Endodermal cell (in vitro differentiated cells): ENCODE measurements around the gene KCNK1. TPM values are rescaled to one million over a fixed set of nuclear protein-coding genes. Genes with fewer than 3 reads are reported as not detected.
"Not testable (repeated sequence)": the region's sequence is repeated elsewhere in the genome, so short reads cannot be mapped to it uniquely, and the experiment has no call there.

ENCODE experiments used
- DNase-seq: peaks from one replicate; pipeline ENCODE4 v3.0.0-alpha.2; 2017
- H3K27ac ChIP-seq: 2 replicates; pipeline ENCODE4 v1.5.1; 2013; ENCODE audit warnings: mild to moderate bottlenecking, low read depth, low read length, moderate library complexity
- H3K27me3 ChIP-seq: 2 replicates; pipeline ENCODE4 v1.6.1; 2013; ENCODE audit warnings: mild to moderate bottlenecking, low read length, moderate library complexity; ENCODE audit not compliant: insufficient read depth, control insufficient read depth, poor library complexity, severe bottlenecking
- H3K36me3 ChIP-seq: 2 replicates; pipeline ENCODE4 v1.7.0; 2013; ENCODE audit warnings: mild to moderate bottlenecking, low read length, moderate library complexity; ENCODE audit not compliant: control insufficient read depth, insufficient read depth
- H3K4me1 ChIP-seq: one replicate; pipeline ENCODE4 v1.7.0; 2013; ENCODE audit warnings: low read length; ENCODE audit not compliant: control insufficient read depth, insufficient read depth
- H3K4me3 ChIP-seq: 2 replicates; pipeline ENCODE4 v1.5.1; 2013; ENCODE audit warnings: mild to moderate bottlenecking, low read length, moderate library complexity
- H3K9ac ChIP-seq: 2 replicates; pipeline ENCODE4 v1.6.1; 2013; ENCODE audit warnings: mild to moderate bottlenecking, low read length, moderate library complexity; ENCODE audit not compliant: poor library complexity, severe bottlenecking; ENCODE audit errors: extremely low read depth
- H3K9me3 ChIP-seq: 2 replicates; pipeline ENCODE4 v1.6.1; 2013; ENCODE audit warnings: mild to moderate bottlenecking, low read length, moderate library complexity; ENCODE audit not compliant: control insufficient read depth
- H3K27ac Mint-ChIP-seq: 2 replicates; pipeline ENCODE4 v1.8.0; 2020; ENCODE audit warnings: mixed read lengths
- H3K27me3 Mint-ChIP-seq: 2 replicates; pipeline ENCODE4 v1.8.0; 2021; ENCODE audit warnings: mild to moderate bottlenecking, mixed read lengths; ENCODE audit not compliant: insufficient read depth
- H3K36me3 Mint-ChIP-seq: 2 replicates; pipeline ENCODE4 v1.8.0; 2020; ENCODE audit warnings: low read depth, mixed read lengths
- H3K4me1 Mint-ChIP-seq: 2 replicates; pipeline ENCODE4 v1.8.0; 2020; ENCODE audit warnings: mixed read lengths
- H3K4me3 Mint-ChIP-seq: 2 replicates; pipeline ENCODE4 v1.8.0; 2020; ENCODE audit warnings: mild to moderate bottlenecking, moderate library complexity, mixed read lengths
- H3K9me3 Mint-ChIP-seq: 2 replicates; pipeline ENCODE4 v1.8.0; 2020; ENCODE audit warnings: mild to moderate bottlenecking, mixed read lengths
- WGBS, 2 experiments: methylation state at CpG; one replicate each; pipeline versions ENCODE4 v1.1.5 to v1.1.7; 2013; ENCODE audit warnings: missing lambda C conversion rate in 2 of 2, mixed read lengths in 1 of 2; ENCODE audit not compliant: insufficient coverage in 1 of 2, insufficient read length in 1 of 2; 5-methylcytosine and 5-hydroxymethylcytosine counted together
- total RNA-seq, 2 donors: library from RNA; stranded (reverse); fragmentation: NEBNext Ultra II Directional in 1 of 2; extraction: Animal tissue kit (Norgen Biotek cat#: 25700) in 1 of 2; gene quantifications; 2 replicates in 1 of 2; 3 replicates in 1 of 2; pipeline ENCODE4 v1.2.1, GENCODE V29; 2021
- TF ChIP-seq, protein P1 (sequence below): fragments of 200-600 bp; sonication (generic); conservative IDR thresholded peaks from 2 replicates; pipeline ENCODE4 v1.5.0; 2021; ENCODE audit warnings: antibody characterized with exemption, mild to moderate bottlenecking

Gene KCNK1
- total RNA-seq, 2 donors from 2014 or later = 50.1 to 55.7 TPM

DNA sequence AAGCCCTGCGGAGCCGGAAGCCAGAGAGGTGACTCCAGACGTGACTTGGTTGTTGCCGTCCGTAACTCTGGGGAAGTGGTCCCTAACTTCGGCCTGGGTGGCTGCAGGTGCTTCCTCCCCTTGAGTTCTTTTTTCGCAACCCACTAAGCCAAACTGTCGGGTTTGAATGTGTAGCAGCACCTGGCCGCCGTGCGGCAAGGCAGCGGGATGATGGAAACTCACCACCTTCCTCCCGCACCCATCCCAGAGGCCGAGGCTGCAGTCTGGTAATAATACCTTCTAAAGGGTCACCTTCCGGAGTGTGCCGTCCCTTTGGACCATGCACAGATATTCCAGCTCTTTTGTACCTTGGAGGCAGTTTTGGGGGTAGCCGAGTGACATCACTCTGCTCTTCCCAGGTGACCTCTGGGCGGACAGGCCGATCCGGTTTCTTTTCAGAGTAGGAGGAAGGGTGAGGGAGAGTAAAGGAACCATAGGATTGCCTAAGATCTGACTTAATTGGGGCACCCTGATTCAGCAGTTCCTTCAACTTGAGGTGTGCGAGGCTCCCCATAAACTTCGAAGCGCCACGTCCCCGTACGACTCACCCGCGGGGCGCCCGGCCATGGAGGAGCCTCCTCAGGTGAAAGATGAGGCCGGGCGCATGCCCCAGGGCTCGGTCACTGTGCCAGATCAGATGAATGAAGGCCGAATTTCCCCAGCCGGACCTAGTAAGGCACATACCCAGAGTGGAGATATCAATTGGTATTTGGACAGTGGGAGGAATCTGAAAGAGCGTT is 1.0 kb downstream of the KCNK1 start:
- Histone ChIP-seq H3K4me1 (peaks cover 3% of the 10 kb centered on the region), H3K9ac (peak overlapping the region; percentile 60), H3K27me3 (no peaks in the 10 kb centered on the region), H3K9me3 (no peaks in the 10 kb centered on the region), H3K36me3 (peaks cover 23% of the 10 kb centered on the region), H3K4me3 (peak overlapping the region; percentile 95), H3K27ac (no peak overlapping the region)
- peaks cover 32% of the 10 kb centered on the region for H3K36me3 Mint-ChIP-seq
- peaks cover 16% of the 10 kb centered on the region for H3K27me3 Mint-ChIP-seq
- H3K4me1 Mint-ChIP-seq = peaks cover 27% of the 10 kb centered on the region
- TF ChIP-seq, protein P1, sequence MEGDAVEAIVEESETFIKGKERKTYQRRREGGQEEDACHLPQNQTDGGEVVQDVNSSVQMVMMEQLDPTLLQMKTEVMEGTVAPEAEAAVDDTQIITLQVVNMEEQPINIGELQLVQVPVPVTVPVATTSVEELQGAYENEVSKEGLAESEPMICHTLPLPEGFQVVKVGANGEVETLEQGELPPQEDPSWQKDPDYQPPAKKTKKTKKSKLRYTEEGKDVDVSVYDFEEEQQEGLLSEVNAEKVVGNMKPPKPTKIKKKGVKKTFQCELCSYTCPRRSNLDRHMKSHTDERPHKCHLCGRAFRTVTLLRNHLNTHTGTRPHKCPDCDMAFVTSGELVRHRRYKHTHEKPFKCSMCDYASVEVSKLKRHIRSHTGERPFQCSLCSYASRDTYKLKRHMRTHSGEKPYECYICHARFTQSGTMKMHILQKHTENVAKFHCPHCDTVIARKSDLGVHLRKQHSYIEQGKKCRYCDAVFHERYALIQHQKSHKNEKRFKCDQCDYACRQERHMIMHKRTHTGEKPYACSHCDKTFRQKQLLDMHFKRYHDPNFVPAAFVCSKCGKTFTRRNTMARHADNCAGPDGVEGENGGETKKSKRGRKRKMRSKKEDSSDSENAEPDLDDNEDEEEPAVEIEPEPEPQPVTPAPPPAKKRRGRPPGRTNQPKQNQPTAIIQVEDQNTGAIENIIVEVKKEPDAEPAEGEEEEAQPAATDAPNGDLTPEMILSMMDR = no peak
- H3K27ac Mint-ChIP-seq = peak overlapping the region; percentile 63
- 22 to 27% methylated on average over 18 to 36 of the region's 36 CpGs for WGBS, 2 experiments
- peak overlapping the region; percentile 91 for H3K4me3 Mint-ChIP-seq
- DNase-seq = peak; percentile 67
- H3K9me3 Mint-ChIP-seq = no peaks in the 10 kb centered on the region

DNA sequence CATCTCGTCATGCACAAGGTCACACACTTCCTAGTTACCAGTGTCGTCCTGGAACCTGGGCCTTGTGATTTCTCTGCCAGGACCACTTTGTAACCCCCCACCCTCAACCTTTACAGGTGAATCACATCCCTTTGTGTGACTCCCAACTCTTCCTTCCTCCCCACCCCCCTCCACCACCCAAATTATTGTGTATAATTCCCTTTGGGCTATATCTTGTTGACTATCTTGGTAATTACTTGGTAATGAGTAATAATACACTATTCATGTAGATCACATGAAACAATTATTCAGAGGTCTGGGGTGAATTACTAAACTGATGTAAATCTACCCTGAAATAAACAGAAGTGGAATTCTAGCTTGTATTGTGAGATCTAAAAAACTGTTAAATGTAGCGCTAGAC is 1.7 kb downstream of the KCNK1 start:
- peaks cover 33% of the 10 kb centered on the region for H3K36me3 Mint-ChIP-seq
- peak overlapping the region; percentile 91 for H3K4me3 Mint-ChIP-seq
- Histone ChIP-seq H3K9me3 (no peaks in the 10 kb centered on the region), H3K9ac (peak overlapping the region; percentile 60), H3K36me3 (peaks cover 23% of the 10 kb centered on the region), H3K27ac (no peak overlapping the region), H3K4me3 (peak overlapping the region; percentile 95), H3K4me1 (peaks cover 3% of the 10 kb centered on the region), H3K27me3 (no peaks in the 10 kb centered on the region)
- TF ChIP-seq, protein P1 = no peak
- H3K27me3 Mint-ChIP-seq = peaks cover 14% of the 10 kb centered on the region
- H3K27ac Mint-ChIP-seq = peak overlapping the region; percentile 63
- no peak for DNase-seq
- H3K4me1 Mint-ChIP-seq = peaks cover 27% of the 10 kb centered on the region
- 73 to 82% methylated on average over 3 of the region's 3 CpGs for WGBS, 2 experiments
- no peaks in the 10 kb centered on the region for H3K9me3 Mint-ChIP-seq

DNA sequence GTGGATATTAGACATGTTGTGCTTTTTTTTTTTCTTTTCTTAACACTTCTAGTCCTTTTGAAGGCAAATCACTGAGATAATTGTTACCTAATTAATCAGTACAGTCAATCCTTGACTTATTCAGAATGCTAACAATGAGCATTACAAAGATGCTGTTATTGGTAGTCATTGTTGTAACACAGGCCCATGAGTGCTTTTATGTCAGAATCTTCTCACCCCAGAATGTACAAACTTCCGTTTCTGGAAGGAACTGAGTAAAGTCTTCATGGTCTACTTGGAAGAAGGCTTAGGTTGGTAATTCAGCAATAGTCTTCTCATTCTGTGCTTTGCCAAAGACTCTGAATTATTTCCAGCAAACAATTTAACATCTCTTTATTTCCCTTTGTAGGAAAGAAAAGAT is 3.1 kb downstream of the KCNK1 start:
- Mint-ChIP-seq H3K27me3 (peaks cover 3% of the 10 kb centered on the region), H3K36me3 (peaks cover 45% of the 10 kb centered on the region), H3K4me1 (peaks cover 33% of the 10 kb centered on the region), H3K27ac (no peak overlapping the region), H3K4me3 (peak overlapping the region; percentile 91), H3K9me3 (no peaks in the 10 kb centered on the region)
- H3K4me1 ChIP-seq = peaks cover 5% of the 10 kb centered on the region
- no peak overlapping the region for H3K27ac ChIP-seq
- WGBS, 2 experiments = 80% methylated on average over 1 of the region's 1 CpG; no CpG with 5 or more reads in 1 of the 2 experiments
- H3K4me3 ChIP-seq = peak overlapping the region; percentile 95
- TF ChIP-seq, protein P1 = no peak
- H3K9ac ChIP-seq = no peak overlapping the region
- H3K36me3 ChIP-seq = peaks cover 23% of the 10 kb centered on the region
- no peak for DNase-seq
- H3K27me3 ChIP-seq = no peaks in the 10 kb centered on the region
- no peaks in the 10 kb centered on the region for H3K9me3 ChIP-seq

- not testable (repeated sequence) for DNase-seq, H3K27ac Mint-ChIP-seq, H3K27ac ChIP-seq, H3K9me3 ChIP-seq, H3K9ac ChIP-seq, H3K27me3 ChIP-seq, H3K4me3 Mint-ChIP-seq, H3K4me1 ChIP-seq, H3K4me3 ChIP-seq, H3K27me3 Mint-ChIP-seq, H3K9me3 Mint-ChIP-seq
- whole genome bisulfite sequencing, 2 experiments = 87 to 98% methylated on average over 4 to 7 of the region's 7 CpGs
- peaks cover 29% of the 10 kb centered on the region for H3K36me3 ChIP-seq
- peaks cover 41% of the 10 kb centered on the region for H3K4me1 Mint-ChIP-seq
- H3K36me3 Mint-ChIP-seq = peaks cover 51% of the 10 kb centered on the region
Measured at GRCh38 chr1:233619414-233619813, 5.5 kb downstream of the KCNK1 start.
